ENCODE measurements around the gene OR51B2. TPM values are rescaled to one million over a fixed set of nuclear protein-coding genes. Genes with fewer than 3 reads are reported as not detected.

OR51B2 gene
- polyA plus RNA-seq, 4 donors, result not detected

DNA sequence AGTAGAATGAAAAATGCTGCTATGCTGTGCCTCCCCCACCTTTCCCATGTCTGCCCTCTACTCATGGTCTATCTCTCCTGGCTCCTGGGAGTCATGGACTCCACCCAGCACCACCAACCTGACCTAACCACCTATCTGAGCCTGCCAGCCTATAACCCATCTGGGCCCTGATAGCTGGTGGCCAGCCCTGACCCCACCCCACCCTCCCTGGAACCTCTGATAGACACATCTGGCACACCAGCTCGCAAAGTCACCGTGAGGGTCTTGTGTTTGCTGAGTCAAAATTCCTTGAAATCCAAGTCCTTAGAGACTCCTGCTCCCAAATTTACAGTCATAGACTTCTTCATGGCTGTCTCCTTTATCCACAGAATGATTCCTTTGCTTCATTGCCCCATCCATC lies 39.5 kb downstream of the OR51B2 start:
- DNase-seq (ENCODE audit: low read depth in 4 of 4, low spot score in 3 of 4), result no peak

GRCh38 chr11:5283882-5284281 lies 40.2 kb downstream of the OR51B2 start:
- DNase-seq (ENCODE audit: low read depth in 4 of 4, low spot score in 3 of 4), result no peak

GRCh38 chr11:5283086-5283485 lies 41.0 kb downstream of the OR51B2 start:
- no peak for DNase-seq (ENCODE audit: low read depth in 4 of 4, low spot score in 3 of 4)

DNA sequence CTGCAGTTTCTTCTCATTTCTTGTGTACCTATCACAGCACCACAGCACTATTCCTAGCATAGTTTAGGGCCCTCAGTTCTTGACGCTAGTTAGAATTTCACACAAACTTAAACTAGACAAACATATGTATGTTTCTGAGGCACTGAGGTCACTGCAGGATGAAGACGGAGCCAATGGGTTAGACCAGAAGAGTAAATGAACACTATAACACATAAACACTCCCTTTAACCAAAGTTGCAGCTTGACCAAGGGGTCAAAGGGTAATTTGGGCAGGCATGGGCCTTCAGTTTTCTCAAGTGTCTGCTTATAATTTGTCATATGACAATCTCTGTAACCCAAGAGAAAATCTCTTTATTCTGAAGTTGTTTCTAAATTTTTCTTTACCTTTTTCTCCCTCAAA lies 41.5 kb downstream of the OR51B2 start:
- no peak for DNase-seq (ENCODE audit: low read depth in 4 of 4, low spot score in 3 of 4)

DNA sequence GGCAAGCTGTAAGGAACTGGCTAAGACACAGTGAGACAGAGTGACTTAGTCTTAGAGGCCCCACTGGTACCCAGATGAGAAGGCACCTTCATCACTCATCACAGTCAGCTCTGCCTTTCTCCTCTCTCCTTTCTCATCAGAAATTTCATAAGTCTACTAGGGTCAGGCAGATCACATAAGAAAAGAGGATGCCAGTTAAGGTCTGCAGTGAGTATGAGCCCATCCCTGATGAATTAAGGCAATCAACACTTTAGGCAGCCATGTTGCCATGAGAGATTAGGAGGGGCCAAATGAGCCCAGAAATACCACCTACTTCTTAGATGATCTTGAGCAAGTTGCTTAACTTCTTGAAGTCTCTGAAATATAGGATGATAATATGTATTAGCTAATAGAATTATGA lies 42.5 kb downstream of the OR51B2 start:
- DNase-seq (ENCODE audit: low read depth in 4 of 4, low spot score in 3 of 4), result no peak

- DNase-seq (ENCODE audit: low read depth in 4 of 4, low spot score in 3 of 4), result no peak
Observed at GRCh38 chr11:5280582-5281102, 43.5 kb downstream of the OR51B2 start.

- DNase-seq (ENCODE audit: low read depth in 4 of 4, low spot score in 3 of 4), result no peak
Observed at GRCh38 chr11:5279471-5280090, 44.5 kb downstream of the OR51B2 start.

DNA sequence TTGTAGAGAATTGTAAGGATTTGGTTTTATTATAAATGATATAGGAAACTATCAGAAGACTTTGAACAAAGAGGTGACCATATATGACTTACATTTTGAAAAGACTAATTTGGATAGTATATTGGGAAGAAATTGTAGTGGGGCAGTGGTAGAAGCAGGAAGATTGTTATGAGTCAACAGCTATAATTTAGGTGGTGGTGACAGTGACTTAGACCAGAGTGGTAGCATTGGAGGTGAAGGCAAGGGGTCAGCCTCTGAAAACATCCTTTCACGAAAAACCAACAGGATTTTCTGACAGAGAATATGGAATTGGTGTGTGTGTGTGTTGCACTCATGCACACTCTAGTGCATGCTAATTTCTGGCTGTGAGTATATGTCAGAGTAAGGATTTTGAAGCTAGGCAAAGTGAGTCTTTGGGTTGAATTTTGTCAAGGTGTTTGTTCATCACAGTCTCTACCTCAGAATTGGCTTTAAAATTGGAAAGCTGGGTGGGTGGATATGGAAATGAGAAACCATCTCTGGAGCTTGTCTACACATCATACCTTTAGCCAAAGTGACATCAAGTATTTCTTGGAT lies 46.2 kb downstream of the OR51B2 start:
- no peak for DNase-seq (ENCODE audit: low read depth in 4 of 4, low spot score in 3 of 4)

DNA sequence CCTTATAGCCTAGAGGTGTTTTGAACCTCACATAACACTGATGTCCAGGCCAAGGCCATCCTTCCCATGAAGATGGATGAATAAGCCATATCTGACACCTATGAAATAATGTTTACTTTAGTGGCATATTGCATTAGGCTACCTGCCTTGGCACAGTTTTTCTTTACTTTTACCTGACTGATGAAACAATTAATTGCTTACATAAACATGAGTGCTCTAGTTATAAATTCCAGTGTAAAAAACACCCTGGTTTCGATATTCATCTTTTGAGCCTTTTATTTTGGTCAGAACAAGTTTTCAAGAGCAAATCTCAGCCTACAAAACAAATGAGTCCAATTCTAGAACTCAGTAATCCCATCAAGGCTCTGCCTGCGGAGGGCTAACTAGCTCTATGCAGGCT lies 47.4 kb downstream of the OR51B2 start:
- no peak for DNase-seq (ENCODE audit: low read depth in 4 of 4, low spot score in 3 of 4)

- no peak for DNase-seq (ENCODE audit: low read depth in 4 of 4, low spot score in 3 of 4)
Observed at GRCh38 chr11:5275369-5276110, 48.6 kb downstream of the OR51B2 start.

GRCh38 chr11:5274395-5274794 lies 49.7 kb downstream of the OR51B2 start:
- DNase-seq (ENCODE audit: low read depth in 4 of 4, low spot score in 3 of 4), result no peak

Other genes starting within 250 kb of the OR51B2 start
- not detected for gene OR52A5, start 185.9 kb downstream of the OR51B2 start, polyA plus RNA-seq (ENCODE audit: insufficient read length in 4 of 4)
- under 1 TPM in 2 of 4 donors, not detected in 2; 0.01 to 0.05 TPM for gene OR52A1, start 169.5 kb downstream of the OR51B2 start, polyA plus RNA-seq (ENCODE audit: insufficient read length in 4 of 4)
- gene OR51V1, start 123.6 kb downstream of the OR51B2 start, polyA plus RNA-seq (ENCODE audit: insufficient read length in 4 of 4), result not detected
- 1,000 to 10,000 TPM in 1 of 4 donors, 100 to 1,000 TPM in 2, 10 to 100 TPM in 1; 99.7 to 2,476 (median 158) TPM for gene HBB, start 97.2 kb downstream of the OR51B2 start, polyA plus RNA-seq (ENCODE audit: insufficient read length in 4 of 4)
- gene HBD, start 89.8 kb downstream of the OR51B2 start, polyA plus RNA-seq (ENCODE audit: insufficient read length in 4 of 4), result 1 to 10 TPM; 1.1 to 2.9 (median 1.5) TPM
- gene HBG1, start 74.4 kb downstream of the OR51B2 start, polyA plus RNA-seq (ENCODE audit: insufficient read length in 4 of 4), result 10 to 100 TPM in 1 of 4 donors, 1 to 10 TPM in 3; 6.7 to 37.9 (median 9.1) TPM
- over 10,000 TPM in 1 of 4 donors, 1,000 to 10,000 TPM in 3; 1,504 to 42,529 (median 2,280) TPM for gene HBG2, start 69.5 kb downstream of the OR51B2 start, polyA plus RNA-seq (ENCODE audit: insufficient read length in 4 of 4)
- 10 to 100 TPM in 2 of 4 donors, 1 to 10 TPM in 2; 4.2 to 97.8 (median 8.2) TPM for gene HBE1, start 54.4 kb downstream of the OR51B2 start, polyA plus RNA-seq (ENCODE audit: insufficient read length in 4 of 4)
- under 1 TPM in 2 of 4 donors, not detected in 2; 0.26 to 0.38 TPM for gene OR51B4, start 22.4 kb downstream of the OR51B2 start, polyA plus RNA-seq (ENCODE audit: insufficient read length in 4 of 4)
- gene OR51B5, start 19.2 kb upstream of the OR51B2 start, polyA plus RNA-seq (ENCODE audit: insufficient read length in 4 of 4), result under 1 TPM; 0.17 to 0.43 (median 0.41) TPM
- not detected for gene OR51B6, start 27.2 kb upstream of the OR51B2 start, polyA plus RNA-seq (ENCODE audit: insufficient read length in 4 of 4)
- not detected for gene OR51M1, start 59.5 kb upstream of the OR51B2 start, polyA plus RNA-seq (ENCODE audit: insufficient read length in 4 of 4)
- gene OR51Q1, start 97.8 kb upstream of the OR51B2 start, polyA plus RNA-seq (ENCODE audit: insufficient read length in 4 of 4), result under 1 TPM in 1 of 4 donors, not detected in 3; 0.14 TPM
- not detected for gene OR51I1, start 117.2 kb upstream of the OR51B2 start, polyA plus RNA-seq (ENCODE audit: insufficient read length in 4 of 4)
- gene OR51I2, start 125.0 kb upstream of the OR51B2 start, polyA plus RNA-seq (ENCODE audit: insufficient read length in 4 of 4), result not detected
- gene OR52D1, start 164.4 kb upstream of the OR51B2 start, polyA plus RNA-seq (ENCODE audit: insufficient read length in 4 of 4), result not detected
- not detected for gene UBQLN3, start 185.7 kb upstream of the OR51B2 start, polyA plus RNA-seq (ENCODE audit: insufficient read length in 4 of 4)
- 1 to 10 TPM in 1 of 4 donors, under 1 TPM in 3; 0.33 to 1.2 (median 0.51) TPM for gene UBQLNL, start 192.4 kb upstream of the OR51B2 start, polyA plus RNA-seq (ENCODE audit: insufficient read length in 4 of 4)
- gene OR52H1, start 224.2 kb upstream of the OR51B2 start, polyA plus RNA-seq (ENCODE audit: insufficient read length in 4 of 4), result not detected